ENCODE data around the gene CCBE1.
"Not testable (repeated sequence)": the region's sequence is repeated elsewhere in the genome, so short reads cannot be mapped to it uniquely, and the experiment has no call there.

CCBE1 gene

DNA sequence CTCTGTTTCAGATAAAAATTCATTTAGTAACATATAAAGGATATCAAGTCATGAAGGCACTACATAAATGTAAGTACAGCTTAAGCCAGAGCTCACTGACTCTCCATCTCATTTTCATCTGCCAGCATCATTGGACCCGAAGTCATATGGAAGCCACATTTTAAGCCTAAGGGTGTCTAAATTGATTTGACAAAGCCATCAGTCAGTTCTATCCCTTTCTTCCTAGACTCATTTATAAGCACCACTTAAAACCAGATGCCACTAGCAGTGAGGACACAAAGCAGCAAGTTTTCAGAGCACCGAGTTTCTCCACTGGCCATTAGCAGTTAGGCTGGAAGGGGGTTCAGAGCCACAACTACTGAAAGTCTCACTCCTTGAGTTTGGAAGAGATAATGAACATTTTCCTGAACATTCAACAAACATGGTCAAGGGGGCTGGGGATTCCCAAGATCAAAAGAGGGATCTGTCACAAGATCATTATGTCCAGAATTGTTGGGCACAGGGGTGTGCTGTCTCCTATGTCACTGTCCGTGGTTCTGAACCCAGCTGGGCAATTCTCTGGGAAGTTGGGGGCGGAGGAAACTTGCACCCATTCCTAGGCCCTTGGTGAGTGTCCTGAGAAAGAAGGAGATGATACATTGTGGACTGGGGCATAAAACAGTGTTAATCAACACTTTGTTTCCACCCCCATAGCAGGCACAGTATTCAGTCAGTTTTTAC, 179.6 kb downstream of the CCBE1 start:
- no peak overlapping the region for H2BK5ac ChIP-seq (ENCODE audit: low read length)
- DNase-seq (ENCODE audit: low spot score) = peak; percentile 32
- H3K36me3 ChIP-seq (replicated peaks in 1 of 2; ENCODE audit: control insufficient read depth in 2 of 2, insufficient read depth in 2 of 2, low read length in 2 of 2) = no peaks in the 10 kb centered on the region
- no CpG with 5 or more reads among the region's 4 CpGs for WGBS, 2 donors (ENCODE audit: extremely low coverage in 2 of 2, insufficient read length in 2 of 2, insufficient replicate concordance in 1 of 2)
- H3K27me3 ChIP-seq (ENCODE audit: control insufficient read depth in 3 of 3, insufficient read depth in 3 of 3, low read depth in 1 of 3, low read length in 3 of 3) = peaks cover 0 to 10% (median 0%) of the 10 kb centered on the region in 3 experiments
- H2AK5ac ChIP-seq (ENCODE audit: low read depth, low read length) = no peak overlapping the region
- no peak overlapping the region for H3K4me3 ChIP-seq (ENCODE audit: low read length in 2 of 2)
- no peaks in the 10 kb centered on the region for H3K4me1 ChIP-seq (ENCODE audit: control insufficient read depth in 2 of 2, insufficient read depth in 1 of 2, low read depth in 1 of 2, low read length in 2 of 2)
- H4K91ac ChIP-seq (ENCODE audit: low read depth, low read length, poor library complexity) = no peak overlapping the region
- no peak overlapping the region for H3K4me2 ChIP-seq (ENCODE audit: insufficient read depth, low read length, poor library complexity, severe bottlenecking)
- H3K9me3 ChIP-seq (replicated peaks in 1 of 2; ENCODE audit: control insufficient read depth in 2 of 2, insufficient read depth in 1 of 2, low read depth in 1 of 2, low read length in 2 of 2) = no peaks in the 10 kb centered on the region
- no peak overlapping the region for H3K4ac ChIP-seq (ENCODE audit: low read length)
- no peak overlapping the region for H3K18ac ChIP-seq (ENCODE audit: low read length)
- H4K8ac ChIP-seq (ENCODE audit: low read depth, low read length) = no peak overlapping the region
- H2BK12ac ChIP-seq (ENCODE audit: low read length) = no peak overlapping the region
- H3K23ac ChIP-seq (ENCODE audit: low read depth, low read length, poor library complexity) = no peak overlapping the region
- no peak overlapping the region for H3K14ac ChIP-seq (ENCODE audit: low read length)
- no peak overlapping the region for H3K27ac ChIP-seq (replicated peaks; ENCODE audit: low read length)
- no peak overlapping the region for H2AFZ ChIP-seq (ENCODE audit: low read length)
- no peak overlapping the region for H3K9ac ChIP-seq (ENCODE audit: low read depth, low read length, poor library complexity)
- H3K79me1 ChIP-seq (ENCODE audit: low read depth, low read length) = no peaks in the 10 kb centered on the region
- H2BK120ac ChIP-seq (ENCODE audit: low read depth, low read length) = no peak overlapping the region
- no peak overlapping the region for H2BK15ac ChIP-seq (ENCODE audit: low read length)

DNA sequence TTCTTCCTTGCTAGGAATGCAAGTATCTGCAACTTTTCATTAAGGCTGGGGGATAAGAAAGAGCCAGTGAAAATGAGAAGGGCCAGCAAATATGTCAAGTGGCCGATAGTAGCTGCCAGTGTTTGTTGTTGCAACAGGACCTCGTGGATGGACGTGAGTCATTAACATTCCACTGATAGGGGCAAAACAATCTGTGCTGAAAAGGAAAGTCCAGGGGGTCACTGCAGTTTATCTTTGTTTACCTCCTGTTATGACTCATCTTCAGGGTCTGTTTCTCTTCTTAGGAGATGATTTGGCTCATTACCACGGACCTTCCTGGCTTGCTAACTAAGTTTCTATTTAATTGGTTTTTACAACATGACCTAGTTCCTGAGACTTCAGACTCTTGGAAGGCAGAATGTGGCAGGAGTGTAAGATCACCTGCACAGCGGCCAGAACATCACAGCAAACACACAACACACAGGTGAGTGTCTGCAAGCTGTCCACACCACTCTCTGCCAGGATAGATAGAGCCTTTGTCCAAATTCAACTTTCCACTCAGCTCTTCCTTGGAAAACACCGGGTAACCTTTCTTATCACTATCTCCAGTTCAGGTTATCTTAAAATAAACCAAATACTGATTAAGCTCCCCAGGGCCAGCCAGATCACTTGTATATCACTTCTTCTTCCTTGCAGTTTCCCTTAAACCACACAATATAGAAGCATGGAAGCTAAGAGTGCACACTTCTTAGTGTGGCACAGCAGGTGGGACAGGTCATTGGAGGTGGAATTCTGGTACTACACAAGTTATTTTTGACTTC, 180.7 kb downstream of the CCBE1 start:
- Histone ChIP-seq H3K4me3 (ENCODE audit: low read length in 2 of 2) (no peak overlapping the region), H3K14ac (ENCODE audit: low read length) (no peak overlapping the region)

DNA sequence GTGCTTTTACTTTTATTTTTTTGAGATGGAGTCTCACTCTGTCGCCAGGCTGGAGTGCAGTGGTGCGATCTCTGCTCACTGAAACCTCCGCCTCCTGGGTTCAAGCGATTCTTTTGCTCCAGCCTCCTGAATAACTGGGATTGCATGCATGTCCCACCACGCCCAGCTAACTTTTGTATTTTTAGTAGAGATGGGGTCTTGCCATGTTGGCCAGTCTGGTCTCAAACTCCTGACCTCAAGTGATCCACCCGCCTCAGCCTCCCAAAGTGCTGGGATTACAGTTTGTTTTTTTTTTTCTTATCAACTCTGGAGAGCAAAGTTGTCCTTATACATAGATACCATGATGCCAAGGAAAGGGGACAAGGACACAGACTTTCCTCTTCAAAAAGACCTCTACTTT, 181.3 kb downstream of the CCBE1 start:
- WGBS, 2 donors (ENCODE audit: extremely low coverage in 2 of 2, insufficient read length in 2 of 2, insufficient replicate concordance in 1 of 2) = no CpG with 5 or more reads among the region's 6 CpGs
- not testable (repeated sequence) for H2BK15ac ChIP-seq (ENCODE audit: low read length); H3K4me3 ChIP-seq (ENCODE audit: low read length in 2 of 2); H2AK5ac ChIP-seq (ENCODE audit: low read depth, low read length); DNase-seq (ENCODE audit: low spot score); H2BK120ac ChIP-seq (ENCODE audit: low read depth, low read length); H3K27ac ChIP-seq (replicated peaks; ENCODE audit: low read length); H3K4ac ChIP-seq (ENCODE audit: low read length); H2BK5ac ChIP-seq (ENCODE audit: low read length); H3K18ac ChIP-seq (ENCODE audit: low read length); H3K14ac ChIP-seq (ENCODE audit: low read length); H4K91ac ChIP-seq (ENCODE audit: low read depth, low read length, poor library complexity); H3K9me3 ChIP-seq (replicated peaks in 1 of 2; ENCODE audit: control insufficient read depth in 2 of 2, insufficient read depth in 1 of 2, low read depth in 1 of 2, low read length in 2 of 2); H3K79me1 ChIP-seq (ENCODE audit: low read depth, low read length); H2BK12ac ChIP-seq (ENCODE audit: low read length); H2AFZ ChIP-seq (ENCODE audit: low read length); H3K9ac ChIP-seq (ENCODE audit: low read depth, low read length, poor library complexity); H3K4me2 ChIP-seq (ENCODE audit: insufficient read depth, low read length, poor library complexity, severe bottlenecking); H3K4me1 ChIP-seq (ENCODE audit: control insufficient read depth in 2 of 2, insufficient read depth in 1 of 2, low read depth in 1 of 2, low read length in 2 of 2); H3K23ac ChIP-seq (ENCODE audit: low read depth, low read length, poor library complexity); H4K8ac ChIP-seq (ENCODE audit: low read depth, low read length); H3K36me3 ChIP-seq (replicated peaks in 1 of 2; ENCODE audit: control insufficient read depth in 2 of 2, insufficient read depth in 2 of 2, low read length in 2 of 2)
- peaks cover 0 to 10% (median 0%) of the 10 kb centered on the region in 3 experiments for H3K27me3 ChIP-seq (ENCODE audit: control insufficient read depth in 3 of 3, insufficient read depth in 3 of 3, low read depth in 1 of 3, low read length in 3 of 3)

More for the DNA sequence above, 180.7 kb downstream of the CCBE1 start:
- H3K9ac ChIP-seq (ENCODE audit: low read depth, low read length, poor library complexity) = no peak overlapping the region
- no peak overlapping the region for H3K27ac ChIP-seq (replicated peaks; ENCODE audit: low read length)
- WGBS, 2 donors (ENCODE audit: extremely low coverage in 2 of 2, insufficient read length in 2 of 2, insufficient replicate concordance in 1 of 2) = no CpG with 5 or more reads among the region's 6 CpGs
- H3K4me2 ChIP-seq (ENCODE audit: insufficient read depth, low read length, poor library complexity, severe bottlenecking) = no peak overlapping the region
- H3K23ac ChIP-seq (ENCODE audit: low read depth, low read length, poor library complexity) = no peak overlapping the region
- no peak overlapping the region for H2BK120ac ChIP-seq (ENCODE audit: low read depth, low read length)
- no peak overlapping the region for H2BK15ac ChIP-seq (ENCODE audit: low read length)
- H3K27me3 ChIP-seq (ENCODE audit: control insufficient read depth in 3 of 3, insufficient read depth in 3 of 3, low read depth in 1 of 3, low read length in 3 of 3) = peaks cover 0 to 10% (median 0%) of the 10 kb centered on the region in 3 experiments
- no peak overlapping the region for H4K8ac ChIP-seq (ENCODE audit: low read depth, low read length)
- no peak overlapping the region for H2BK5ac ChIP-seq (ENCODE audit: low read length)
- no peaks in the 10 kb centered on the region for H3K36me3 ChIP-seq (replicated peaks in 1 of 2; ENCODE audit: control insufficient read depth in 2 of 2, insufficient read depth in 2 of 2, low read length in 2 of 2)
- H3K9me3 ChIP-seq (replicated peaks in 1 of 2; ENCODE audit: control insufficient read depth in 2 of 2, insufficient read depth in 1 of 2, low read depth in 1 of 2, low read length in 2 of 2) = no peaks in the 10 kb centered on the region
- H4K91ac ChIP-seq (ENCODE audit: low read depth, low read length, poor library complexity) = no peak overlapping the region
- no peak overlapping the region for H2AK5ac ChIP-seq (ENCODE audit: low read depth, low read length)
- no peaks in the 10 kb centered on the region for H3K4me1 ChIP-seq (ENCODE audit: control insufficient read depth in 2 of 2, insufficient read depth in 1 of 2, low read depth in 1 of 2, low read length in 2 of 2)
- H3K4ac ChIP-seq (ENCODE audit: low read length) = no peak overlapping the region
- H3K79me1 ChIP-seq (ENCODE audit: low read depth, low read length) = no peaks in the 10 kb centered on the region
- DNase-seq (ENCODE audit: low spot score) = peak; percentile 27
- H2BK12ac ChIP-seq (ENCODE audit: low read length) = no peak overlapping the region
- no peak overlapping the region for H3K18ac ChIP-seq (ENCODE audit: low read length)
- H2AFZ ChIP-seq (ENCODE audit: low read length) = no peak overlapping the region

- no peak overlapping the region for H3K14ac ChIP-seq (ENCODE audit: low read length)
- H3K4ac ChIP-seq (ENCODE audit: low read length) = no peak overlapping the region
- H3K18ac ChIP-seq (ENCODE audit: low read length) = no peak overlapping the region
- no peak overlapping the region for H3K27ac ChIP-seq (replicated peaks; ENCODE audit: low read length)
- no peak overlapping the region for H2BK5ac ChIP-seq (ENCODE audit: low read length)
- H2BK15ac ChIP-seq (ENCODE audit: low read length) = no peak overlapping the region
- no peak overlapping the region for H4K8ac ChIP-seq (ENCODE audit: low read depth, low read length)
- H3K4me1 ChIP-seq (ENCODE audit: control insufficient read depth in 2 of 2, insufficient read depth in 1 of 2, low read depth in 1 of 2, low read length in 2 of 2) = no peaks in the 10 kb centered on the region
- DNase-seq (ENCODE audit: low spot score) = no peak
- H3K9me3 ChIP-seq (replicated peaks in 1 of 2; ENCODE audit: control insufficient read depth in 2 of 2, insufficient read depth in 1 of 2, low read depth in 1 of 2, low read length in 2 of 2) = no peaks in the 10 kb centered on the region
- no peaks in the 10 kb centered on the region for H3K36me3 ChIP-seq (replicated peaks in 1 of 2; ENCODE audit: control insufficient read depth in 2 of 2, insufficient read depth in 2 of 2, low read length in 2 of 2)
- H3K23ac ChIP-seq (ENCODE audit: low read depth, low read length, poor library complexity) = no peak overlapping the region
- no peak overlapping the region for H2BK120ac ChIP-seq (ENCODE audit: low read depth, low read length)
- H3K9ac ChIP-seq (ENCODE audit: low read depth, low read length, poor library complexity) = no peak overlapping the region
- no peak overlapping the region for H4K91ac ChIP-seq (ENCODE audit: low read depth, low read length, poor library complexity)
- H2AFZ ChIP-seq (ENCODE audit: low read length) = no peak overlapping the region
- H2AK5ac ChIP-seq (ENCODE audit: low read depth, low read length) = no peak overlapping the region
- no peaks in the 10 kb centered on the region for H3K79me1 ChIP-seq (ENCODE audit: low read depth, low read length)
- H2BK12ac ChIP-seq (ENCODE audit: low read length) = no peak overlapping the region
- no peak overlapping the region for H3K4me3 ChIP-seq (ENCODE audit: low read length in 2 of 2)
- H3K4me2 ChIP-seq (ENCODE audit: insufficient read depth, low read length, poor library complexity, severe bottlenecking) = no peak overlapping the region
- no CpG with 5 or more reads among the region's 5 CpGs for WGBS, 2 donors (ENCODE audit: extremely low coverage in 2 of 2, insufficient read length in 2 of 2, insufficient replicate concordance in 1 of 2)
- H3K27me3 ChIP-seq (ENCODE audit: control insufficient read depth in 3 of 3, insufficient read depth in 3 of 3, low read depth in 1 of 3, low read length in 3 of 3) = peaks cover 0 to 10% (median 0%) of the 10 kb centered on the region in 3 experiments
Measured at GRCh38 chr18:59515147-59515546, 182.1 kb downstream of the CCBE1 start.
